Mucosa of stomach (tissue), 1 donor: Measurements from ENCODE around the gene REC8.

Experiments
- H3K27me3 ChIP-seq: one replicate; pipeline ENCODE4 v1.7.0; 2013; ENCODE audit warnings: mild to moderate bottlenecking, low read length; ENCODE audit not compliant: control insufficient read depth, insufficient read depth
- H3K36me3 ChIP-seq: one replicate; pipeline ENCODE4 v1.7.0; 2013; ENCODE audit warnings: low read length; ENCODE audit not compliant: control insufficient read depth, insufficient read depth
- H3K4me1 ChIP-seq: one replicate; pipeline ENCODE4 v1.7.0; 2013; ENCODE audit warnings: mild to moderate bottlenecking, low read length; ENCODE audit not compliant: control insufficient read depth, insufficient read depth
- H3K4me3 ChIP-seq: one replicate; pipeline ENCODE4 v1.7.0; 2013; ENCODE audit warnings: low read length
- H3K9ac ChIP-seq: one replicate; pipeline ENCODE4 v1.7.0; 2013; ENCODE audit warnings: mild to moderate bottlenecking, low read length, moderate library complexity
- H3K9me3 ChIP-seq: one replicate; pipeline ENCODE4 v1.7.0; 2013; ENCODE audit warnings: mild to moderate bottlenecking, low read length, moderate library complexity; ENCODE audit not compliant: control insufficient read depth
- donor health status: Pancreatic carcinoma.

Gene REC8

DNA sequence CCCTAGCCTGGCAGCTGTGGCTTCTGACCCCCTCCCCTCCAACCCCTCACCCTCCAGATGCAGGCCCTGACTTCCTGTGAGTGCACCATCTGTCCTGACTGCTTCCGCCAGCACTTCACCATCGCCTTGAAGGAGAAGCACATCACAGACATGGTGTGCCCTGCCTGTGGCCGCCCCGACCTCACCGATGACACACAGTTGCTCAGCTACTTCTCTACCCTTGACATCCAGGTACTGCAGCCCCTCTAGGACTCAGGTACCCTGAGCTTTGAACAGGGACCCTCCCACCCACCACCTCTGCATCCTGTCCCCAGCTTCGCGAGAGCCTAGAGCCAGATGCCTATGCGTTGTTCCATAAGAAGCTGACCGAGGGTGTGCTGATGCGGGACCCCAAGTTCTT, 16.8 kb upstream of the REC8 start:
- Histone ChIP-seq H3K4me1 (no peaks in the 10 kb centered on the region), H3K9ac (no peak overlapping the region), H3K36me3 (peaks cover 41% of the 10 kb centered on the region), H3K9me3 (no peaks in the 10 kb centered on the region), H3K27me3 (no peaks in the 10 kb centered on the region), H3K4me3 (no peak overlapping the region)

DNA sequence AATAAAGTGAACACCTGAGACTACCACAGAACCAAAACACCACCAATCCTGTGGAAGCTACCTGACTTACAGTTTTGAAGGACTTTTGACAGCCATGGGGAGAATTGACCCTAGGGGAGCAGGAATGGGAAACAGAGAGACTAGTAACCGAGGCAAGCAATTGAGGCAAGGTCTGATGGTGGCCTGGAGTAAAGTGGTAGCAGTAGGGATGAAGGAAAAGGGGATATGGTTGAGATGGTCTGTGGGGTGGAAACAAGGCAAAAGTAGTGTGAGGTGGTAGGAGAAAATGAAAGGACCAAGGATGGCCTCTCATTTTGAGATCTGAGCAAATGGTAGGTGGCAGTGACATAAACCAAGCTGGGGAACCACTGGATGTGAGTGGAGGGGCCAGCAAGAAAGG, 15.0 kb upstream of the REC8 start:
- peaks cover 38% of the 10 kb centered on the region for H3K36me3 ChIP-seq
- no peaks in the 10 kb centered on the region for H3K27me3 ChIP-seq
- H3K4me3 ChIP-seq = no peak overlapping the region
- peaks cover 10% of the 10 kb centered on the region for H3K4me1 ChIP-seq
- H3K9me3 ChIP-seq = no peaks in the 10 kb centered on the region
- H3K9ac ChIP-seq = no peak overlapping the region

DNA sequence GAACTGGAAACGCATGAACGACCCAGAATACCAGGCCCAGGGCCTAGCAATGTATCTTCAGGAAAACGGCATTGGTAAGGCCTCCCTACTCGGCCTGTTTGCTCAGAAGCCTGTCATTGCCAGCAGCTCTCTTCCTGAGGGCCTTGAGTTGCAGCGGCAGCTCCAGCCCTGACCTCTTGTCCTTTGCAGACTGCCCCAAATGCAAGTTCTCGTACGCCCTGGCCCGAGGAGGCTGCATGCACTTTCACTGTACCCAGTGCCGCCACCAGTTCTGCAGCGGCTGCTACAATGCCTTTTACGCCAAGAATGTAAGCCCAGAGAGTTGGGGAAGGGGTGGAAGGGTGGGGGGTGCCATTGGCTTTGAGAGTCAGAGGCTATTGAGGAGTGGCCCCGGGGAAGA, 14.5 kb upstream of the REC8 start:
- peaks cover 37% of the 10 kb centered on the region for H3K36me3 ChIP-seq
- no peak overlapping the region for H3K4me3 ChIP-seq
- no peak overlapping the region for H3K9ac ChIP-seq
- no peaks in the 10 kb centered on the region for H3K9me3 ChIP-seq
- H3K4me1 ChIP-seq = peaks cover 15% of the 10 kb centered on the region
- H3K27me3 ChIP-seq = no peaks in the 10 kb centered on the region

DNA sequence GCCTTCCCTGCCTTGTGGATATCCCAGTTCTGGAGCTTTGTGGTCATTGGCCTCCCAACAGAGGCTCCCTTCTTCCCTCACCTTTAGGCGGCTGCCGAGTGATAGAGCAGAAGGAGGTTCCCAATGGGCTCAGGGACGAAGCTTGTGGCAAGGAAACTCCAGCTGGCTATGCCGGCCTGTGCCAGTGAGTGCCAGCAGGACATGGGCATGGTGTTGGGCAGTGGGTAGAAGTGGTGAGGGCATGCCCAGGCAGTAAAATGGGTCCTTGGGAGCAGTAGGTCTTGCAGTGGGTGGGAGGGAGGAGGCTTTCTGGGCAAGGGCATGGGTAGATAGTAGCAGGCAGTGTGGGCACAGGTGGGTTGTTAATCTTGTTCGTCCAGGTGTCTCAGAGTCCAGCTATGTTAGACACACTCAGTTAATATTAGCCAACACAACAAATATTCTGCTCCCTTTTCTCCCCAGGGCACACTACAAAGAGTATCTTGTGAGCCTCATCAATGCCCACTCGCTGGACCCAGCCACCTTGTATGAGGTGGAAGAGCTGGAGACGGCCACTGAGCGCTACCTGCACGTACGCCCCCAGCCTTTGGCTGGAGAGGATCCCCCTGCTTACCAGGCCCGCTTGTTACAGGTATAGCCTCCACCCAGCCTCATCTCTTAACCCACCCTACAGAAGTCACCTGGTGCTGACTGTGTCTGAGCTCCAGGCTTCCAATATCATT, 11.9 kb upstream of the REC8 start:
- Histone ChIP-seq H3K4me1 (peaks cover 27% of the 10 kb centered on the region), H3K9ac (peak overlapping the region; percentile 47), H3K4me3 (no peak overlapping the region), H3K36me3 (peaks cover 58% of the 10 kb centered on the region), H3K27me3 (no peaks in the 10 kb centered on the region), H3K9me3 (no peaks in the 10 kb centered on the region)

DNA sequence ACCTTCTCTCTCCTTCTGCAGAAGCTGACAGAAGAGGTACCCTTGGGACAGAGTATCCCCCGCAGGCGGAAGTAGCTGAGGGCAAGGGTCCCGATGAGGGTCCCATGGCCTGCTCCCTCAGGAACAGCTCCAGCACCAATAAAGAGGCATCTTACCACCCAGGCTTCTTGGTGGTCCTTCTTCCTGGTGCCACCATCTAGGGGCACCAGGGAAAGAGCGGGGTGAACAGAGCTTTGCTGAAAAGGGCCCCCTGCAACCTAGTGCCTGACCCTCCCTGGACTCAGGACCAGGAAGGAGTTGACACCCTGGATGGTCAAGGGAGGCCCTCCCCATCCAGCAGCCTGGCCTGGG, 11.4 kb upstream of the REC8 start:
- Histone ChIP-seq H3K4me1 (peaks cover 27% of the 10 kb centered on the region), H3K36me3 (peaks cover 58% of the 10 kb centered on the region), H3K9ac (peak overlapping the region; percentile 47), H3K27me3 (no peaks in the 10 kb centered on the region), H3K9me3 (no peaks in the 10 kb centered on the region), H3K4me3 (no peak overlapping the region)

DNA sequence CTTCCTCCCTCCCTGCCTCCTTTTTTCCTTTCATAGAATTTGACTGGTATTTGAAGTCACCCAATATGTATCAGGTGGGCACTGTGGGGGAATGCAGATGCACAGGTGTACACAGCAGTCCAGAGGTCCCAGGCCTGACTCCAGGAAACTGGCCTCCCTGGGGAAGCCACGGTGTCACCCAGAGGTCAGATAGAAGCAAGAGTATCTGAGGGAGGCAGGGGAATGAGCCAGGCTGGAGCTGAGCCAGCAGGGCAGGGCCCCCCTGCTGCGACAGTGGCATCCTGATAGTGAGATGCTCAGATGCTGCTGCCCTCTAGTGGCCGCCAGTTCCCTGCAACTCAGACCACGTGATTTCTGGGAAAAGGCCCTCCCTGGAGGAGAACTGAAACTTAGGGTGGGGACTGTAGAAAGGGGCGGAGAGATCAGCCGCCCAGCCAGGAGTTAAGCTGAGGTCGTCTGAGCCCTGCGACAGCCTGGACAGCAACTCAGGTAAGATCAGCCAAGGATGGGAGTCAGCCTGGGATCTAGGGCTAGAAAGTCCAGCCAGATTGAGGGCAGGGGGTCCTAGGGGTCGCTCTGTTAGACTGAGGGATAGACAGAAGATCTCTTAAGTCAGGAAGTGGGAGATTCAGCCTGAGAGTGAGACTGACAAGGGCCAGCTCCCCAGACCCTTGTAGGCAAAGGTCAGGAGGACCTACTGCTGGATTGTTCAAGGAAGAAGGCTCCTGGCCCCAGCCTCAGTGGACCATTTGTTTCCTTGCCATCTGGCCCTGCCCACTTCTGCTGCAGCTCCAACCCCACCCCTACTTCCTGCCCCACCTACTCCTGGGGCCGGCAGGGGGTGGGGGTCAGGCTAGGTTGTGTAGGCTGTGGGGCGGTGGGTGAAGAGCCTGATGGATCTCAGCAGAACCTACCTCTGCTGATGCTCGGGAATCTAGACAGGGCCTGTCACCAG, 10.8 kb upstream of the REC8 start, which contains the start of gene IRF9:
TSS of gene IRF9 (plus strand) at position 416 of the 955 bp plus-strand sequence. CDS start 880 bp downstream, outside the sequence.
- Histone ChIP-seq H3K27me3 (no peaks in the 10 kb centered on the region), H3K4me1 (peaks cover 27% of the 10 kb centered on the region), H3K9me3 (no peaks in the 10 kb centered on the region), H3K4me3 (peak within 1 kb of the TSS; percentile 98), H3K36me3 (peaks cover 58% of the 10 kb centered on the region), H3K9ac (peak within 1 kb of the TSS; percentile 97)

DNA sequence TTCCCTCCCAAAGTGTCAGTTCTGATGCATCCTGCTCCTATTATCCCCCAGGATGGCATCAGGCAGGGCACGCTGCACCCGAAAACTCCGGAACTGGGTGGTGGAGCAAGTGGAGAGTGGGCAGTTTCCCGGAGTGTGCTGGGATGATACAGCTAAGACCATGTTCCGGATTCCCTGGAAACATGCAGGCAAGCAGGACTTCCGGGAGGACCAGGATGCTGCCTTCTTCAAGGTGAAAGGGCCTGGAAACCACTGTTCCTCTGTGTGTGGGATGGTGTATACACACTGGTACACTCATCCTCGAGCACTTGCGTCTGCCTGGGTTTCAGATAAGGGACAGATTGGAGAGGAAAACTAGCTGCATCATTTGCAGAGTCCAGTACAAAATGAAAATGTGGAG, 9.8 kb upstream of the REC8 start:
- Histone ChIP-seq H3K27me3 (no peaks in the 10 kb centered on the region), H3K9ac (peak overlapping the region; percentile 97), H3K36me3 (peaks cover 60% of the 10 kb centered on the region), H3K4me1 (peaks cover 27% of the 10 kb centered on the region), H3K9me3 (no peaks in the 10 kb centered on the region), H3K4me3 (peak overlapping the region; percentile 98)

DNA sequence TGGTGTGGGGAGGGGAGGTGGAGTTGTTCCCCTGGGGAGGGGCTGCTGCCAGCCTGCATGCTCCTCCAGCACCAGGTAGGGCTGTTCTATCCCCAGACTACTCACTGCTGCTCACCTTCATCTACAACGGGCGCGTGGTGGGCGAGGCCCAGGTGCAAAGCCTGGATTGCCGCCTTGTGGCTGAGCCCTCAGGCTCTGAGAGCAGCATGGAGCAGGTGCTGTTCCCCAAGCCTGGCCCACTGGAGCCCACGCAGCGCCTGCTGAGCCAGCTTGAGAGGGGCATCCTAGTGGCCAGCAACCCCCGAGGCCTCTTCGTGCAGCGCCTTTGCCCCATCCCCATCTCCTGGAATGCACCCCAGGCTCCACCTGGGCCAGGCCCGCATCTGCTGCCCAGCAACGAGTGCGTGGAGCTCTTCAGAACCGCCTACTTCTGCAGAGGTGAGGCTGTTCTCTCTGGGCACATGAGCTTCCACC, 7.3 kb upstream of the REC8 start:
- no peak overlapping the region for H3K4me3 ChIP-seq
- H3K4me1 ChIP-seq = peaks cover 27% of the 10 kb centered on the region
- no peak overlapping the region for H3K9ac ChIP-seq
- H3K9me3 ChIP-seq = no peaks in the 10 kb centered on the region
- no peaks in the 10 kb centered on the region for H3K27me3 ChIP-seq
- H3K36me3 ChIP-seq = peaks cover 46% of the 10 kb centered on the region

DNA sequence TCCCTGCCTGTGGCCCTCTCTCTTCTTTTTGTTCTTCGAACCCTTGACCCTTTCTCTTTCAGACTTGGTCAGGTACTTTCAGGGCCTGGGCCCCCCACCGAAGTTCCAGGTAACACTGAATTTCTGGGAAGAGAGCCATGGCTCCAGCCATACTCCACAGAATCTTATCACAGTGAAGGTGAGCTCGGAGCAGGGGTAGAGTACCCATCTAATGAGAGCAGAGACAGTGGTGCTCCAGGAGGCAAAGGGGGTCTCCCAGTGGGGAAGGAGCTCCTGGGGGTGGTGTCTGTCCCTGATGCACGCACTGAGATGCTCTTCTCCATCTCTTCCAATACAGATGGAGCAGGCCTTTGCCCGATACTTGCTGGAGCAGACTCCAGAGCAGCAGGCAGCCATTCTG, 6.1 kb upstream of the REC8 start:
- no peak overlapping the region for H3K4me3 ChIP-seq
- peaks cover 21% of the 10 kb centered on the region for H3K4me1 ChIP-seq
- peaks cover 38% of the 10 kb centered on the region for H3K36me3 ChIP-seq
- H3K9ac ChIP-seq = no peak overlapping the region
- no peaks in the 10 kb centered on the region for H3K9me3 ChIP-seq
- H3K27me3 ChIP-seq = no peaks in the 10 kb centered on the region

DNA sequence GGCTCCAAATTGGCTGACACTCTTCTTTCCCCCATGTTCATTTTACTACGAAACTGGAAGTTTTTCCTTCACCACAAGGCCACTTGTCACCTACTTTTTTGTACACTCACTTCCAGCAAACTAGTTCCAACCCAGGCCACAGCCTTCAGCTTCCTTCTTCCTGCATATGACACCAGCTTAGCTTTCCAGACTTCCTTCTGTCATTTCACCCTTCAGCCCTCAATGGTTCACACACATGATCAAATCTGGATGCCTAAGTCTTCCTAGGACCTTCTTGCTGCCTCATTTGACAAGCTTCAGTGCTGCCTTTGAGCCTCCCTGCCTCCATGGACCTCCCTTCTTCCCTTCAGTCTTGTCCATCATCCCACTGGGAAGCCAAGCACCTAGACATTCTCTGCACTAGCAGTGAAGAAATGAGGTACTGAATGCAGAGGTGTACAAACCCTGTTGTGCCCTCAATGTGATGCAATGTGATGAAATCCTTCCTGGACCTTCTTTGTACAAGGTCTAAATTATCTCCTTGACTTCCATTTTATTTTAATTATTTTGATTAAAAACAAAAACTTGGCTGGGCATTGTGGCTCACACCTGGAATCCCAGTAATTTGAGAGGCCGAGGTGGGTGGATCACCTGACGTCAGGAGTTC, 4.3 kb upstream of the REC8 start:
- Histone ChIP-seq H3K9me3 (no peaks in the 10 kb centered on the region), H3K36me3 (peaks cover 38% of the 10 kb centered on the region)

DNA sequence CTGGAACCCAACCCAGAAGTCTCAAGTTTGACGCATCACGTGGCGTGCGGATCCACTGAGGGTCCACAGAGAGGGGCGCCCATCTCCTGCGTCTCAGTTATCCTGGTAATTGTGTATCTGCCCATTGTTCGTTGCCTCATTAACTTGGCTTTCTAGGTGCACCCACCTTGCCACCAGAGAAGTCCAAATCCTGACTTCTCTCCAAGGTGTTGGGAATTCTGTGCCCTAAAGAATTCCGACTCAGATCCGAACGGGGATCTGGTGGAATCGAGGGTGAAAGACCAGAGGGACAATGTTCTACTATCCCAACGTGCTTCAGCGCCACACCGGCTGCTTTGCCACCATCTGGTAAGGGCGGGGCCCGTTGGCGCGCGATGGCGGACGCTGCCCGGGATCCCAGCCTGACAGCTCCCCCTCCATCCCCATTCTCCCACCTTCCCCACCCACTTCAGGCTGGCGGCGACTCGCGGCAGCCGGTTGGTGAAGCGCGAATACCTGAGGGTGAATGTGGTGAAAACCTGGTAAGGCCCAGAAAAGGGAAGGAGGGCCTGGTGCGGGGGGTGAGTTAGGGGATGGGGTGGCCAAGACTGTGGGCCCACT, 481 bp downstream of the REC8 start:
- Histone ChIP-seq H3K9me3 (no peaks in the 10 kb centered on the region), H3K4me1 (no peaks in the 10 kb centered on the region), H3K36me3 (no peaks in the 10 kb centered on the region), H3K27me3 (no peaks in the 10 kb centered on the region), H3K9ac (no peak overlapping the region), H3K4me3 (no peak overlapping the region)

More for the DNA sequence above, 4.3 kb upstream of the REC8 start:
- H3K4me3 ChIP-seq = no peak overlapping the region
- no peaks in the 10 kb centered on the region for H3K27me3 ChIP-seq
- peaks cover 9% of the 10 kb centered on the region for H3K4me1 ChIP-seq
- H3K9ac ChIP-seq = no peak overlapping the region
